Measurements from ENCODE around the gene KAZN.

Gene KAZN

GRCh38 chr1:14872762-14873161 lies 274.3 kb downstream of the KAZN start:
- DNase-seq = no peak

GRCh38 chr1:14873677-14874076 lies 275.2 kb downstream of the KAZN start:
- DNase-seq = no peak

- no peak for DNase-seq
Observed at GRCh38 chr1:14875524-14876509, 277.3 kb downstream of the KAZN start.

GRCh38 chr1:14876747-14877146 lies 278.3 kb downstream of the KAZN start:
- DNase-seq = no peak

- DNase-seq = no peak
Observed at GRCh38 chr1:14877224-14877623, 278.7 kb downstream of the KAZN start.

GRCh38 chr1:14878124-14878523 lies 279.6 kb downstream of the KAZN start:
- no peak for DNase-seq

- DNase-seq = no peak
Observed at GRCh38 chr1:14878951-14879350, 280.5 kb downstream of the KAZN start.

- no peak for DNase-seq
Observed at GRCh38 chr1:14880456-14881316, 282.2 kb downstream of the KAZN start.

- DNase-seq = no peak
Observed at GRCh38 chr1:14881775-14882672, 283.5 kb downstream of the KAZN start.

GRCh38 chr1:14884614-14885175 lies 286.2 kb downstream of the KAZN start:
- no peak for DNase-seq

- DNase-seq = no peak
Observed at GRCh38 chr1:14887044-14887566, 288.6 kb downstream of the KAZN start.

- no peak for DNase-seq
Observed at GRCh38 chr1:14887764-14888350, 289.4 kb downstream of the KAZN start.

- no peak for DNase-seq
Observed at GRCh38 chr1:14888374-14888773, 289.9 kb downstream of the KAZN start.

- no peak for DNase-seq
Observed at GRCh38 chr1:14889825-14890440, 291.4 kb downstream of the KAZN start.

GRCh38 chr1:14891991-14892390 lies 293.5 kb downstream of the KAZN start:
- DNase-seq = no peak

GRCh38 chr1:14894811-14895560 lies 296.5 kb downstream of the KAZN start:
- no peak for DNase-seq

- no peak for DNase-seq
Observed at GRCh38 chr1:14895727-14896126, 297.2 kb downstream of the KAZN start.

GRCh38 chr1:14896381-14897079 lies 298.0 kb downstream of the KAZN start:
- DNase-seq = no peak

- DNase-seq = no peak
Observed at GRCh38 chr1:14897080-14897449, 298.6 kb downstream of the KAZN start.

- no peak for DNase-seq
Observed at GRCh38 chr1:14897547-14897946, 299.1 kb downstream of the KAZN start.

All from activated T-cell treated with anti-CD3 and anti-CD28 coated beads for 4 hours (primary cell).